D721Med (cell line): Measurements from ENCODE around the gene LRRC36.
A peak's percentile ranks its signal among the peaks of the same experiment; 100 is the strongest.
"Not testable (repeated sequence)": the region's sequence is repeated elsewhere in the genome, so short reads cannot be mapped to it uniquely, and the experiment has no call there.

Experiments used
- DNase-seq: peaks from one replicate; pipeline ENCODE4 v3.0.0; 2011; ENCODE audit warnings: low spot score; ENCODE audit not compliant: insufficient read length
- FAIRE-seq: peaks from 2 replicates; lab custom pipeline; 2011; peaks lifted over from hg19 to GRCh38; lab: Jason Lieb, UNC
- TF ChIP-seq, protein P1 (sequence below): IDR thresholded peaks from 2 replicates; pipeline ENCODE4 v1.5.1; 2012; ENCODE audit warnings: mild to moderate bottlenecking, control low read depth; ENCODE audit not compliant: insufficient read depth; ENCODE audit errors: missing control alignments

Gene LRRC36

GRCh38 chr16:67361038-67361437, 34.4 kb downstream of the LRRC36 start:
- TF ChIP-seq, protein P1, sequence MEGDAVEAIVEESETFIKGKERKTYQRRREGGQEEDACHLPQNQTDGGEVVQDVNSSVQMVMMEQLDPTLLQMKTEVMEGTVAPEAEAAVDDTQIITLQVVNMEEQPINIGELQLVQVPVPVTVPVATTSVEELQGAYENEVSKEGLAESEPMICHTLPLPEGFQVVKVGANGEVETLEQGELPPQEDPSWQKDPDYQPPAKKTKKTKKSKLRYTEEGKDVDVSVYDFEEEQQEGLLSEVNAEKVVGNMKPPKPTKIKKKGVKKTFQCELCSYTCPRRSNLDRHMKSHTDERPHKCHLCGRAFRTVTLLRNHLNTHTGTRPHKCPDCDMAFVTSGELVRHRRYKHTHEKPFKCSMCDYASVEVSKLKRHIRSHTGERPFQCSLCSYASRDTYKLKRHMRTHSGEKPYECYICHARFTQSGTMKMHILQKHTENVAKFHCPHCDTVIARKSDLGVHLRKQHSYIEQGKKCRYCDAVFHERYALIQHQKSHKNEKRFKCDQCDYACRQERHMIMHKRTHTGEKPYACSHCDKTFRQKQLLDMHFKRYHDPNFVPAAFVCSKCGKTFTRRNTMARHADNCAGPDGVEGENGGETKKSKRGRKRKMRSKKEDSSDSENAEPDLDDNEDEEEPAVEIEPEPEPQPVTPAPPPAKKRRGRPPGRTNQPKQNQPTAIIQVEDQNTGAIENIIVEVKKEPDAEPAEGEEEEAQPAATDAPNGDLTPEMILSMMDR = no peak
- DNase-seq (no peak), FAIRE-seq (no peak)

GRCh38 chr16:67364600-67365235, 38.1 kb downstream of the LRRC36 start:
- no peak for FAIRE-seq
- no peak for DNase-seq
- TF ChIP-seq, protein P1 = no peak

GRCh38 chr16:67370661-67371060, 44.0 kb downstream of the LRRC36 start:
- no peak for FAIRE-seq
- DNase-seq = no peak
- TF ChIP-seq, protein P1 = no peak

DNA sequence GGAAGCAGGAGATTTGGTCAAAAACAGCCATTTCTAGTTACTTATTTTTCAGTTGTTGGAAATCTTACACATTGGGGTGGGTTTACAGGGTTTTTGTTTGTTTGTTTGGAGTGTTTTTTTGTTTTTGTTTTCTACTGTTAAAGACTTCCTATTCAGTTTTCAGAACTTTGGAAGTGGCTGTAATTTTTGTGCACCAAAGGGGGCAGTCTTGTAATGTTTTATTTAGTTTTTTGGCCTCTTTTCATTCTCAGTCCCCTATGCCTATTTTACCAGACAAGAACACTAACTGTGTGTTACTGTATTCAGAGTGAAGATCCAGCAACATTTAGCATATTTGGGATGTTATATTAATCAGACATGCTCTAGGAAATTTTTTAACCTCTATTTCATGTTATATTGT, 46.0 kb downstream of the LRRC36 start:
- FAIRE-seq (no peak), DNase-seq (no peak)

DNA sequence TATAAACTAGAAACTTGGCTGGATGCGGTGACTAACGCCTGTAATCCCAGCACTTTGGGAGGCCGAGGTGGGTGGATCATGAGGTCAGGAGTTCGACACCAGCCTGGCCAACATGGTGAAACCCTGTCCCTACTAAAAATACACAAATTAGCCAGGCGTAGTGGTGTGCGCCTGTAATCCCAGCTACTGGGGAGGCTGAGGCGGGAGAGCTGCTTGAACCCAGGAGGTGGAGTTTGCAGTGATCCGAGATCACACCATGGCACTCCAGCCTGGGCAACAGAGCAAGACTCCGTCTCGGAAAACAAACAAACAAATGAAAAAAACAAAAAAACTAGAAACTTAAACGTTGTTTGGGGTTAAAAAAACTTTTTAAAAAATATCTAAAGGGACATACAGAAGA, 49.4 kb downstream of the LRRC36 start:
- DNase-seq, FAIRE-seq: not testable (repeated sequence)

More for the DNA sequence above, 46.0 kb downstream of the LRRC36 start:
- TF ChIP-seq, protein P1 = peak; percentile 44

- TF ChIP-seq, protein P1 = no peak
- no peak for FAIRE-seq
- DNase-seq = no peak
Observed at GRCh38 chr16:67378642-67379041, 52.0 kb downstream of the LRRC36 start.

DNA sequence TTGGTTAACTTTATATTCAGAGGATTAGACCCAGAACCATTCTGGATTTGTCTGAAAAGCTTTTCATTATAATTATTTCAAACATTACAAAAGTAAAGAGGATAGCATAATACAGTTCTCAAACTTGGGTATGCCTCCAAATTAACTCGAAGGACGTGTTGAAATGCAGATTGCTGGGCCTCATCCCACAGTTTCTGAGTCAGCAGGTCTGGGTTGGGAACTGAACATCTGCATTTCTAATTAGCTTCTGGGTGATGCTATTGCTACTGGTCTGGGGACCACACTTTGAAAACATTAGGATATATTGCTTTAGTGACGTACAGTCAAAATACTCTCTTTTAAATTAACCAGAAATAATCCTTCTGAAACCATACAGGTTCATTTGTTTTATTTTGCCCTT, 56.7 kb downstream of the LRRC36 start:
- TF ChIP-seq, protein P1 = no peak
- FAIRE-seq = no peak
- DNase-seq = no peak
